ENCODE measurements around the gene PFKFB4.

Gene PFKFB4

DNA sequence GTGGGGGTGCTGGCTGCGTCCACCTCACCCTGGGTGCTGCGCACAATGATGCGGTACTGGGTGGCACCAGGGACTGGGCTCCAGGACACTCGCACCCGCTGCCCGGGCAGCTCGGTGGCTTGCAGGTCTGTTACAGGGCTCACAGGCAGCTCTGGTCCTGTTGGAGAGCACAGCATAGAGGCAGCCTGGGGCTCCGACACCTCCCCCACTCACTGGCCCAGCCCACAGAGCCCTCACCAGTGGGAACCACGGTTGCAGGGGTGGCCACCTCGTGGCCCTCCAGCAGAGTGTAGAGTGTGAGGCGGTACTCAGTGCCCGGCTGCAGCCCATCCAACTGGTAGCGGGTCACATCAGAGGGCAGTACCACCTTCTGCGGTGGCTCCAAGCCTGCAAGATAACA lies 34.8 kb upstream of the PFKFB4 start:
- POLR2A ChIA-PET: interaction anchor here (0.9 kb wide), 1 partner anchor 34 kb away, joined by 6 read pairs; no protein-coding TSS in a partner anchor
- no peak overlapping the region for H3K4me3 ChIP-seq (ENCODE audit: low read depth, low read length)
- DNase-seq (ENCODE audit: low read depth, low spot score): no peak
- CTCF ChIA-PET: interaction anchor here (1.6 to 1.9 kb wide), 2 partner anchors 34 to 45 kb away, joined by 4 to 6 read pairs; partner anchors contain the start of gene SLC26A6
- TF ChIP-seq, protein P1, sequence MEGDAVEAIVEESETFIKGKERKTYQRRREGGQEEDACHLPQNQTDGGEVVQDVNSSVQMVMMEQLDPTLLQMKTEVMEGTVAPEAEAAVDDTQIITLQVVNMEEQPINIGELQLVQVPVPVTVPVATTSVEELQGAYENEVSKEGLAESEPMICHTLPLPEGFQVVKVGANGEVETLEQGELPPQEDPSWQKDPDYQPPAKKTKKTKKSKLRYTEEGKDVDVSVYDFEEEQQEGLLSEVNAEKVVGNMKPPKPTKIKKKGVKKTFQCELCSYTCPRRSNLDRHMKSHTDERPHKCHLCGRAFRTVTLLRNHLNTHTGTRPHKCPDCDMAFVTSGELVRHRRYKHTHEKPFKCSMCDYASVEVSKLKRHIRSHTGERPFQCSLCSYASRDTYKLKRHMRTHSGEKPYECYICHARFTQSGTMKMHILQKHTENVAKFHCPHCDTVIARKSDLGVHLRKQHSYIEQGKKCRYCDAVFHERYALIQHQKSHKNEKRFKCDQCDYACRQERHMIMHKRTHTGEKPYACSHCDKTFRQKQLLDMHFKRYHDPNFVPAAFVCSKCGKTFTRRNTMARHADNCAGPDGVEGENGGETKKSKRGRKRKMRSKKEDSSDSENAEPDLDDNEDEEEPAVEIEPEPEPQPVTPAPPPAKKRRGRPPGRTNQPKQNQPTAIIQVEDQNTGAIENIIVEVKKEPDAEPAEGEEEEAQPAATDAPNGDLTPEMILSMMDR (IDR thresholded peaks at IDR 0.05; ENCODE audit: insufficient read depth, low read length, missing control alignments): no peak

DNA sequence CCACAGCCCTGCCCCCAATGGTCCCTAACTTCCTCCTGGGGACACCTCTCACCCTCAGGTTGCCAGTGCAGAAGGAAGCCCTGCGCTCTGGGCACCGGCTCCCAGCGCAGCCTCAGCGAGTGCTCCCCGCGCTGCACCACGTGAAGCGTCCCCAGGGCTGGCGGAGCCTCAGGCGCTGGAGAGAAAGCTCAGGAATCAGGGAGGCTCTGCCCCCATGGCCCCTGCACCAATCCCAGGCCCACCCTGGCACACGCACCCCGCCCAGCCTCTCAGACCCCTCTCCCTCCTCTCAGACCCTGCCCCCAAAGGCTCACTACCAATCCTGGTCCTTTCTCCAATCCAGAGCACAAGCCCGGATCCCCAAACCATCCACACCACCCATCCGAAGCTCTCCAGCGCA lies 31.6 kb upstream of the PFKFB4 start:
- ChIA-PET CTCF (interaction anchor here (1.3 kb wide), 1 partner anchor 152 kb away, joined by 3 read pairs; no protein-coding TSS in a partner anchor), POLR2A (no interaction called here)
- H3K4me3 ChIP-seq (ENCODE audit: low read depth, low read length): no peak overlapping the region
- DNase-seq (ENCODE audit: low read depth, low spot score): no peak
- TF ChIP-seq, protein P1 (IDR thresholded peaks at IDR 0.05; ENCODE audit: insufficient read depth, low read length, missing control alignments): no peak

DNA sequence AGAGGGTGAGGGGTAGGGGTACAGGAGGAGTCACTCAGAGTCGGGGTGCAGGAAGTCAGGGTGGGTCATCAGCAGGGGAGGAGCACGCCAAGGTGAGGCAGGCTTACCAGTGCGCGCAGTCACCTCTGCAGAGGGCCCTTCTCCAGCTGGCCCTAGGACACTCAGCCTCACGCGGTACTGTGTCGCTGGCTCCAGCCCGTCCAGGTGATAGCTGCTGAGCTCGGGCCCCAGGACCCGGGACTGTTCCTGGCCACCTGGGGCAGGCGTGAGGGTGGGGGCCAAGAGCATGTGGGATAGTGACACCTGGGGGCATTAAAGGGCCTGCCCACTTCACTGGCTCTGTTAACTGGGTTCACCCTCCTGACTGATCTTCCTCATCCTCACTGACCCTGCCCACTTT lies 31.1 kb upstream of the PFKFB4 start:
- ChIA-PET POLR2A (no interaction called here), CTCF (interaction anchor here (1.3 kb wide), 1 partner anchor 152 kb away, joined by 3 read pairs; no protein-coding TSS in a partner anchor)
- no peak for DNase-seq (ENCODE audit: low read depth, low spot score)
- TF ChIP-seq, protein P1 (IDR thresholded peaks at IDR 0.05; ENCODE audit: insufficient read depth, low read length, missing control alignments): no peak
- no peak overlapping the region for H3K4me3 ChIP-seq (ENCODE audit: low read depth, low read length)

DNA sequence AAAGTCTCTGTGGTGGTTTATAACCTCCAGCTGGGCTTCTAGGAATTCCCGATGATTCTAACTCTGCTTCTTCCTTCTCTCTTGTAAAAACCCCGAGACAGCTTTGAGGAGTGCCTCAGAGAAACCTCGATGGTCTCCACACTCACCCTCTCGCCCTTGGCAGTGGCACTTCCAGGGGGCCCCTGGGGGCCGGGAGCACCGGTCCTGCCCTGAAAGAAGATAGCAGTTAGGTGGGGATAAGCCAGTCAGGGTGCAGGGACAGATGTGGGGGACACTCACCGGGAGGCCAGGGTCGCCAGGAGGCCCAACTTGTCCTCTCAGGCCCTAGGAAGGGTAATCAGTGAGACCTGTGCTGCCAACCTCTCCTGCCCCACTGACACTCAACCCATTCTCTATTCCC lies 28.8 kb upstream of the PFKFB4 start:
- CTCF ChIA-PET: no interaction called here
- POLR2A ChIA-PET: no interaction called here

DNA sequence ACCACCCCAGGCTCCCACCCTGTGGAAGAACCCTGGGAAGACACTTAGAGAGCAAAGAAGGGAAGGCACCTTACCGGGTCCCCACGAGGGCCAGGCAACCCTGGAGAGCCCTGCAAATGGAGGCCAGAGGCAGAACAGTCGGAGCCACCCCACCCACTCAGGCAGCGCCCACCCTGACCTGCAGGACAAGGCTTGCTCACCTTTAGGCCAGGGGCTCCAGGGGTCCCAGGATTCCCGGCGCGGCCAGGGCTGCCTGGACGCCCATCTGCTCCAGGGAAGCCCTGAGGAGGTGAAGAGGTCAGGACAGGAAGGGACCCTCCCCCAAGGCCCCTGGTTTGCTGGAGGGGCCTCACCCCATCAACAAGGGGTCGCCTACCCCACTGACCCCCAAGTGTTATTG lies 28.2 kb upstream of the PFKFB4 start:
- ChIA-PET CTCF (no interaction called here), POLR2A (no interaction called here)
- H3K4me3 ChIP-seq (ENCODE audit: low read depth, low read length): no peak overlapping the region
- TF ChIP-seq, protein P1 (IDR thresholded peaks at IDR 0.05; ENCODE audit: insufficient read depth, low read length, missing control alignments): no peak
- DNase-seq (ENCODE audit: low read depth, low spot score): no peak

More for the DNA sequence above, 28.8 kb upstream of the PFKFB4 start:
- no peak overlapping the region for H3K4me3 ChIP-seq (ENCODE audit: low read depth, low read length)
- TF ChIP-seq, protein P1 (IDR thresholded peaks at IDR 0.05; ENCODE audit: insufficient read depth, low read length, missing control alignments): no peak
- DNase-seq (ENCODE audit: low read depth, low spot score): no peak

DNA sequence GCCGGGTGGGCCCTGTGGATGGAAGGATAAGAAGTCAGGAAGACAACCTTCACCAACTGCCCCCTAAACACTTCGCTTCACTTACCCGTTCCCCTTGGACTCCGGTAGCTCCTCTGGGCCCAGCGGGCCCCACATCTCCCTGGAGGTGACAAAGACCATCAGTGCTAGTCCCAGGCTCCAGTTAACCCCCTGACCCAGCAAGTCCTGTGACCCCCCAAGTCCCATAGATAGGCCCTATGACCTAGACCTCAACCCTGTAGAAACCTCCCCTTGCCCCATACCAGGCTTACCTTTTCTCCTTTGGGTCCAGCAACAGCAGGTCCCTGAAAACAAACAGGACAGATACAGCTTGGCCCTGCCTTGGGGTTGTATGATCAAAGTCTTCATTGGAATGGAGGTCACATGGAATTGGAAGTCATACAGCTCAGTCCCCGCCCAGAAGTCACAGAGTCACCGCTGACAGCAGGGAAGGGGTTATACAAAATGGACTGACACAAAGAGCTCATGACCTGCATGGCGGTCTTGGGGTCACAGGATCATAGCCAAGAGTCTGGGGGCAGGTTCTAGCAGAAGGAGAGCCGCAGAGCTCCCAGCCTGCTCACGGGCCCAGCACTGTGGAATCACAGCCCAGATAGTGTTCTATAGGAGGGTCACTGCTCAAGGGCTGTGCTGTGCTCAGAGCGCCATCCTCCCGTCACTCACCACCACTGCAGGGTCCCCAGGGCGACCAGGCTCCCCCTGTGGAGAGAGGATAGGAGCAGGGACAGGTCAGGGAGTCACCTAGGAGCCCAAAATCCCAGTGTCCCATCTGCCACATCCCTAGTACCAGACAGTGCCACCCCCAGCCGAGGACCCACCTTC lies 25.2 kb upstream of the PFKFB4 start:
- TF ChIP-seq, protein P1 (IDR thresholded peaks at IDR 0.05; ENCODE audit: insufficient read depth, low read length, missing control alignments): no peak
- DNase-seq (ENCODE audit: low read depth, low spot score): no peak
- H3K4me3 ChIP-seq (ENCODE audit: low read depth, low read length): no peak overlapping the region
- POLR2A ChIA-PET: interaction anchor here (1.7 kb wide), 1 partner anchor 18 kb away, joined by 9 read pairs; the partner anchor contains the start of gene UCN2
- CTCF ChIA-PET: interaction anchor here (0.7 to 1.5 kb wide), 3 partner anchors 12 to 146 kb away, joined by 3 to 5 read pairs (median 3); no protein-coding TSS in a partner anchor
